Measurements from ENCODE around the gene MYO7A.

GRCh38 chr11:77197626-77198320 is 69.7 kb downstream of the MYO7A start:
- TF ChIP-seq, protein P1, sequence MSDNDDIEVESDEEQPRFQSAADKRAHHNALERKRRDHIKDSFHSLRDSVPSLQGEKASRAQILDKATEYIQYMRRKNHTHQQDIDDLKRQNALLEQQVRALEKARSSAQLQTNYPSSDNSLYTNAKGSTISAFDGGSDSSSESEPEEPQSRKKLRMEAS (IDR thresholded peaks at IDR 0.05; ENCODE audit: insufficient read depth, insufficient read length), result no peak
- no peak for TF ChIP-seq GATA2 (IDR thresholded peaks at IDR 0.05; ENCODE audit: insufficient read depth, insufficient read length, low read depth, low read length)

Data from endothelial cell of umbilical vein (primary cell).